LNCaP clone FGC (cell line): ENCODE data around the gene HIVEP2.
A peak's percentile ranks its signal among the peaks of the same experiment; 100 is the strongest.

Experiments used
- DNase-seq: peaks from one replicate; pipeline ENCODE4 v3.0.0-alpha.2; 2011; ENCODE audit warnings: low read depth
- H3K4me3 ChIP-seq: 2 replicates; pipeline ENCODE4 v1.5.1; 2011; ENCODE audit warnings: mild to moderate bottlenecking, low read depth, low read length, control low read depth
- TF ChIP-seq, protein P1 (sequence below): IDR thresholded peaks from 2 replicates; pipeline ENCODE4 v1.5.1; 2012; ENCODE audit warnings: mild to moderate bottlenecking; ENCODE audit not compliant: control insufficient read depth, insufficient read depth; ENCODE audit errors: extremely low read depth

Gene HIVEP2

DNA sequence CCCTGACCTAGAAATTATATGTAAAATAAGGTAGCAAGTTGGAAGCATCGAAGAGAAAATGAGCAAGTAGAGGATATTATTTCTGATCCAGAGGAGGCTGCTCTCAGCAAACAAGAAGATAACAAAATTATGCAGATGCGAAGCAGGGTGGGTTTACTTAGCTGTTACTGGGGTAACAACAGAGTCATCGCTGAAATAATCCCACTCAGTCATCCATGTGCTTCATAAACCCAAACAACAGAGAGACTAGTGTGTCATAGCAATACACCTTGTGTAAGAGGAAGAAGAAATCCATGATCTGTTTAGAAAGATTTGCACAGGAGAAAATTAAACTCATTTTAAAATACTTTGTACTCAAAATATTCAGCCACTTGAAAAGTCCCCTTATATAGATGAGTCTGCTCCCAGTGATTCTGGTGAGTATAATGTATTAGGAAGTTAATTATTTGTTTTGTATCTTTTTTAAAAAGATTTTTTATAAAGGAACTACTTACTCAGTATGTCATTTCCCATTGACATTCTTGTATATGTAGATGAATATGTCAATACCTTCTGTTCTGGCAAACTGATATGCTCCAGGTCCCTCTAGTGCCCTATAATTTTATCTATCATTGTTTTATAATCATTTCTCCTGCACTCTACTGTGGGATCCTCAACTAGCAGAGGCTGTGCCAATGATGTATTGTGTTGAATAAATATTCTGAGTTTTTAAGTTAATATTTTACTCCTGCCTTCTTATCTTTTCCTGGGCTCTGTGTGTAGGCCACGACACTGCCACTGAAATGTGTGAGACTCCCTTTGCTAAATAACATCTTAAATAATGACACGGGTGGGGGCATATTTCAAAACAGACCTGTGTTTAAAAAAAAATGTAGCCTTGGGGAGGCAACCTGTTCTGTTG, 8.6 kb upstream of the HIVEP2 start:
- no peak for DNase-seq
- H3K4me3 ChIP-seq = no peak overlapping the region
- TF ChIP-seq, protein P1, sequence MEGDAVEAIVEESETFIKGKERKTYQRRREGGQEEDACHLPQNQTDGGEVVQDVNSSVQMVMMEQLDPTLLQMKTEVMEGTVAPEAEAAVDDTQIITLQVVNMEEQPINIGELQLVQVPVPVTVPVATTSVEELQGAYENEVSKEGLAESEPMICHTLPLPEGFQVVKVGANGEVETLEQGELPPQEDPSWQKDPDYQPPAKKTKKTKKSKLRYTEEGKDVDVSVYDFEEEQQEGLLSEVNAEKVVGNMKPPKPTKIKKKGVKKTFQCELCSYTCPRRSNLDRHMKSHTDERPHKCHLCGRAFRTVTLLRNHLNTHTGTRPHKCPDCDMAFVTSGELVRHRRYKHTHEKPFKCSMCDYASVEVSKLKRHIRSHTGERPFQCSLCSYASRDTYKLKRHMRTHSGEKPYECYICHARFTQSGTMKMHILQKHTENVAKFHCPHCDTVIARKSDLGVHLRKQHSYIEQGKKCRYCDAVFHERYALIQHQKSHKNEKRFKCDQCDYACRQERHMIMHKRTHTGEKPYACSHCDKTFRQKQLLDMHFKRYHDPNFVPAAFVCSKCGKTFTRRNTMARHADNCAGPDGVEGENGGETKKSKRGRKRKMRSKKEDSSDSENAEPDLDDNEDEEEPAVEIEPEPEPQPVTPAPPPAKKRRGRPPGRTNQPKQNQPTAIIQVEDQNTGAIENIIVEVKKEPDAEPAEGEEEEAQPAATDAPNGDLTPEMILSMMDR = no peak

DNA sequence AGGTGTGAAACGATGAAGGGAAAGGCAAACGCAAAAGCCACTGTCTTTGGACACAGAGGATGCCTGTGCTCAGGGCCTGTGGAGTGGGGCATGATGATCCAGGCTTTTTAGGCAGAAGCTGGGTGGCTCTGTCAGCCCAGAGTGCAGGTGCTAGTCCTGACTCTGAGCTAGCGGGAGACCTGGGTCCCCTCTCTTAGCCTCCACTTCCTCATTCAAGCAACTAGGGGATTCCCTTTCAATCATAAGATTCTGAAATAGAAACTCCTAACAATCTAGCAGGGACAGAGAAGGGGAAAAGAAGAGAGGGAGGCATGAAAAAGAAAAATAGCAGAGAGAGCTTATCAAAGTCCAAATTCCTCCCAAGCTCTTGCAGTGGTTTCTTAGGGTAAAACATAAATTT, 7.6 kb upstream of the HIVEP2 start:
- no peak for DNase-seq
- TF ChIP-seq, protein P1 = no peak
- no peak overlapping the region for H3K4me3 ChIP-seq

DNA sequence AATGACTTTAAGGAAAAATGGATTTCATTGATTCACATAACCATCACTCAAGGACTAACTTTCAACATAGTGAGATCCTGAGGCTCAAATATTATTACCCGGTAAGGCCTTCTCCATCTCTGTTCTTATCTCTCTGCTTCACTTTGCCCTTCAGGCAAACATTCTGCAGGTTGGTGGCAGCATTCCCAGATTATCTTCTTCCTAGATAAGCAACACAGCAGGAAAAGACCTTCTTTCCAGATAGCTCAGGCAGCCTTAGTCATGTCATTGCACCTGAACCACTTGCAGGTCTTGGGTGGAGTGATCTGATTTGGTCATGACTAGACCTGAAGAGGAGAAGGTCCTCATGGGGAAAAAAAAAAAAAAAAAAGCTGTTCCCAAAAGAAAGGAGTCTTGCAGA, 5.3 kb upstream of the HIVEP2 start:
- TF ChIP-seq, protein P1 = no peak
- H3K4me3 ChIP-seq = no peak overlapping the region
- DNase-seq = peak; percentile 68

DNA sequence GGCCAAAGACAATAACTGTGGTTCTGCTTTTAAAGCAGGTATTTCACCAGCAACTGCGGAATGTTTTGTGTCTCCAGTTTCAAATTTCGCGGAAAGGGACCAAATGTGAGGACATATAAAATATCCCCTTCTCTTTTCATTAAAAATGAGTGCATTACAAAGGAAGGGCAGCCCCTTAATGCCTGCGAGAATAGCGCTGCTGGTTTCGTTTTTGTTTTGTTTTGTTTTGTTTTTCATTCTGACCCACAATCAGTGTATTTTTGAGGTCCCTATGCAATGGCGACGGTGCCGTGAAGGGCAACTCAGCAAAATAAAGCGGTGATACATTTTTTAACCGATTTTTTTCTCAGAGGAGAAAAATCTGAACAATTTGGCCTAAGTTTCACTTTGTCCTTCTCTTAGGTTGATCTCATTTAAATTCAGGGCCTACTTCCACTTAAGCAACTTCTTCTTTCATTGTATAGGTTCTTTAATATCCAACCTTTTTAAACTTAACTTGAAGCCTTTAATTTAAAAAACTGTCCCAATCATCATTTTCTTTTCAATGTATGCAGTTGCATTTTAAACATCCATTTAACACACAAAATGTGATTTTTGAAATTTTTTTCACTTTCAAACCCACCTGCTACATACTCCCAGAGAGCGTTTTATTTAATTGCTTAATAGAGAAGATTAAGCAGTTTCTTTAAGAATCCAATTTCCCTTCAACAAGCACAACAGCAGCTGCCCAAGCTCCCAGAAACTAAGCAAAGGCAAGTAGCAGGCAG, 2.9 kb upstream of the HIVEP2 start:
- peak overlapping the region; percentile 90 for H3K4me3 ChIP-seq
- TF ChIP-seq, protein P1 = no peak
- DNase-seq = no peak

DNA sequence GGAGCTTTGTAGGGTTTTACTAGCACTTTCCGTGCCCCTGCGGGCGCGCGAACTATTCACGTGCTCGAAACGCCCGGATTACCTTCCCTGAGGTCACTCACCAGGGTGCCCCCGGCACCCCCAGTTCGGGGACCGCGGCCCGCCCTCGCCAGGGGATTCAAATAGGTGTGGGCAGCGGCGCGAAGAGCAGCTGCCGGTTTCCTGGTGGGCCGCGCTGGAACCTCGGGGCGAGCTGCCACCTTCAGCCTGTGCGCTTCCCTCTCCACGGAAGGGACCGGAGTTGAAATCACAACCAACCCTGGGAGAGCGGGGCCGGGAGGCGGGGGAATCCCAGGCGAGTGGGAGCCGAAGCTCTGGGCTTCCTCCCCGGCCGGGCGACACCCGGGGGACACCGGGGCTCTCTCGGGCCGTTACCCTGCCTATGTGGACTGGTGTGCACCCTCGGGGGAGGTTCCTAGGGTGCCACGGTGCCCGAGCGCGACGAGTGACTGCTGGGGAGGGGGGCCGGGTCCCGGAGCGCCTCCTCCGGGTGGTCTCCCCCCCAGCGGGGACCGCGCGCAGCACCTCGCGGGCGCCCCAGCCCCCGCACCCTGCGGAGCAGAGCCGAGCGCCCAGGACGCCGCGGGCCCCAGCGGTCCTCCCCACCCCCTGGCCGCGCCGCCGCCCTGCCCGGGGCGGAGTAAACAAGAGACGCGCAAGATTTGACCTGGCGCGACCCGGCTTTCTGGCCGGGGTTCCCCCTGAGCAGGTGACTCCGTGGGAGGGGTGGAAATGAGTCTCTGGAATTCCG, 2.1 kb upstream of the HIVEP2 start:
- peak; percentile 68 for DNase-seq
- H3K4me3 ChIP-seq = peak overlapping the region; percentile 90
- TF ChIP-seq, protein P1 = no peak

DNA sequence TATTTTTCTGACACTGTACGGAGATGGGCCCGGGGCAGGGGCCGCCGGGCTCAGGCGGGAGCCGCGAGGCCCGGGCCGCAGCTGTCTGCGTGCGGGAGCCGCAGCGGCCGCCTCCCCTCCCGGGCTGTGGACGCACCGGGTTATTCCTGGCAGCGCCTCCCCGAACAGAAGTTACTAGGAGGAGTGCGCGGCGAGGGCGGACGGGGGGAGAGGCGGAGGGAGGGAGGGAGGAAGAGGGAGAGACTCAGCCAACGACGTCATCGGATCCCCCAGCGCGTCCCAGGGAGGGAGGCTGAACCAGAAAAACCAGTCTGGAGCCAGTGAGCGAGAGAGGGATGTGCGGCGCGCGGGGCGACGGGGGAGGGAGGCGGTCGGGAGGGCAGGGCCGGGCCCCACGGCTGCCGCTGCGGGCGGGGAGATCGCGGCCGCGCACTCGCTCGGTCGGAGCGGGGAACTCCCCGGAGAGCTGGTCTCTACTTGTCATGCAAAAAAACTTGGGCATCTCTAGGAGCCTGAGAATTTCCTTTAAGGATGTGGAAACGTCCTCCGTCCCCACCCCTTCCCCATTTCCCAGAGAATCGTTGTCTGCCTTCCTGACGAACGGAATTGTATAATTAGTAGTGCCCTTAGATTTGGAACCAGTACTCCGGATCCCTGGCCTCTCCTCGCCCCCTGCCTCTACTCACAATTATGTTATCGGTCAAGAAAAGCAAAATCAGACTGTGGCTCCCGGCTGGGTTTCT, 1.4 kb upstream of the HIVEP2 start:
- TF ChIP-seq, protein P1 = no peak
- peak; percentile 96 for DNase-seq
- H3K4me3 ChIP-seq = peak overlapping the region; percentile 90
